Right lobe of liver (tissue), 4 donors: Measurements from ENCODE around the gene OR5K4.

Experiments
- POLR2A ChIP-seq: fragments of 450-650 bp; IDR thresholded peaks from one replicate; pipeline ENCODE4 v1.6.1; 2017; ENCODE audit warnings: antibody characterized with exemption, mild to moderate bottlenecking
- TF ChIP-seq, protein P1 (sequence below), 4 donors: fragments of 200-600 bp in 3 of 4; fragments of 450-650 bp in 1 of 4; IDR thresholded peaks; one replicate each; pipeline versions ENCODE4 v1.5.1 to v1.8.0; 2016 to 2022; ENCODE audit warnings: antibody characterized with exemption in 4 of 4, mild to moderate bottlenecking in 2 of 4
- donor health status: DM: no; HTN: no; CAD: no.
- donor health status: DM: no; HTN: no; CAD: no.
- donor health status: DM: no; HTN: yes; CAD: no.

DNA sequence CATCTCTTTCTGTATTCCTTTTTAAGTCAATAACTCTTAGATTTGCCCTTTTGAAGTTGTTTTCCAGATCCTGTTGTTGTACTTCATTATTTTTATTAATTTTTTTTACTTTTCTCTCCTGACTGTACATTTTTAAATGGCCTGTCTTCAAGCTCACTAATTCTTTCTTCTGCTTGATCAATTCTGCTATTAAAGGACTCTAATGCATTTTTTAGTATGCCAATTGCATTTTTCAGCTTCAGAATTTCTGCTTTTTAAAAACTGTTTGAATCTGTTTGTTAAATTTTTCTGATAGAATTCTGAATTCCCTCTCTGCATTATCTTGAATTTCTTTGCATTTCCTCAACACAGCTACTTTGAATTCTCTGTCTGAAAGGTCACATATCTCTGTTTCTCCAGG is 5.6 kb downstream of the OR5K4 start:
- TF ChIP-seq, protein P1, sequence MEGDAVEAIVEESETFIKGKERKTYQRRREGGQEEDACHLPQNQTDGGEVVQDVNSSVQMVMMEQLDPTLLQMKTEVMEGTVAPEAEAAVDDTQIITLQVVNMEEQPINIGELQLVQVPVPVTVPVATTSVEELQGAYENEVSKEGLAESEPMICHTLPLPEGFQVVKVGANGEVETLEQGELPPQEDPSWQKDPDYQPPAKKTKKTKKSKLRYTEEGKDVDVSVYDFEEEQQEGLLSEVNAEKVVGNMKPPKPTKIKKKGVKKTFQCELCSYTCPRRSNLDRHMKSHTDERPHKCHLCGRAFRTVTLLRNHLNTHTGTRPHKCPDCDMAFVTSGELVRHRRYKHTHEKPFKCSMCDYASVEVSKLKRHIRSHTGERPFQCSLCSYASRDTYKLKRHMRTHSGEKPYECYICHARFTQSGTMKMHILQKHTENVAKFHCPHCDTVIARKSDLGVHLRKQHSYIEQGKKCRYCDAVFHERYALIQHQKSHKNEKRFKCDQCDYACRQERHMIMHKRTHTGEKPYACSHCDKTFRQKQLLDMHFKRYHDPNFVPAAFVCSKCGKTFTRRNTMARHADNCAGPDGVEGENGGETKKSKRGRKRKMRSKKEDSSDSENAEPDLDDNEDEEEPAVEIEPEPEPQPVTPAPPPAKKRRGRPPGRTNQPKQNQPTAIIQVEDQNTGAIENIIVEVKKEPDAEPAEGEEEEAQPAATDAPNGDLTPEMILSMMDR (IDR thresholded peaks at IDR 0.05) = no peak
- no peak for TF ChIP-seq POLR2A
